ENCODE data around the gene PTPN18.
"Not testable (repeated sequence)": the region's sequence is repeated elsewhere in the genome, so short reads cannot be mapped to it uniquely, and the experiment has no call there.

The PTPN18 gene

DNA sequence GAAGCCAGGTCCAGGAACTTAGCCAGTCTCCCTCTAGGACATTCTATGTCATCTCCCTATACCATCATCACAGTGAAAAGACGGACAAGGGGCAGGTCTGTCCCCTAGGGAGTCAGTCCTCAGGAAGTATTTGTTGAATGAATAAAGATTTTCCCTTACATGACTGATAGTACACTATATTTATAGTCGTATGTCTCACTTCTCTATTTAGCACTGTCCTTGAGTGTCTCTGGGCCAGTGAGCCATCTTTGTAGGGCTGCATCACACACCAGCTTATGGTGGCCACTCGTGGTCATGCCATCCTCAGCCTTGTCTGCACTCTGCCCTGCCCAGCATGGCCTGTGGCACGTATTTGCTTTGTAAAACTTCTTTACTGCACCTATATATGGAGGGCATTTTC lies 25.8 kb downstream of the PTPN18 start:
- no peak for ATAC-seq

DNA sequence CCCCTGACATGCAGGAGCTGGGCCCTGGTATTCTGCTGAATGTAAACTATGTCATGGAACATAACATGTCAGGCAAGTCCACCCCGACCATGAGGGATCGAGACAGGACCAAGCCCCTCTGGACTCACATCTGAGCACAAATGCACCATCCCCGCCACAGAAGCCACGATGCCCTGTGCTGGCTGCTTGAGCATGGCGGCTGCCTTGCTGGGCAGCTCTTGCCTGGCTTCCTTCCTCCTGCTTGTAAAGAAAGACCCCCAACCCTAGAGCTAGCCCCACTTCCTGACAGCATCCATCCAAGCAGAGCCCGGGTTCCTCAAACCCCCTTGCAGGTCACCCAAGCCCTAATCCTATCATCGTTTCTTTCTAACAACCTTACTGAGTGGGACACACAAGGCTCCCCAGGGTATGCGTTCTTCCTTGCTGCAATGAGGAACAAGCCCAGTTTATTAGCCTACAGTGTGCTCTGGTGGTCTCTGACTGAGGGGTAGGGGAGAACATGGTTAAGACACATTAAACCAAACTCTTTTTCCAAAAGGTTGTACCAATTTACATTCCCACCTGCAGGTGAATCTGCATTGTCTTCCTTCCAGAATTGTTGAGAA lies 26.6 kb downstream of the PTPN18 start:
- ATAC-seq, result no peak

DNA sequence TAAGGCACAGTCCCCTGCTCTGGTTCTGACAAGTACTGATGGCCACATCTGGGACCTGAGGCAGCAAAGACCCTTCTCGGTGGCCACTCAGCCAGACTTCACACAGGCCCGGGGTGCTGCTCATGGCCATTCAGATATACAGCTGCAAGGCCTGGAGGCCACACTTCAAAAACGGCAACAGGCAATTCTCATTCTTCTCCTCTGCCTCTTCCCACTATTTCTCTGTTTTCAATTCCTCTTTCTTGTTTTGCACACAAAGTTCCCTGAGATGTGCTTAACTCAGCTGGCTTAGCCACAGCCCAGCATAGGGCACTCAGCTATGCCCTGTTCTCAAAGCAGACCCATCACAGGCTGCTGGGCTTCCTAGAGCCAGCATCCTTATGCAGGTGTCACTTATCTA lies 29.9 kb downstream of the PTPN18 start:
- no peak for ATAC-seq

DNA sequence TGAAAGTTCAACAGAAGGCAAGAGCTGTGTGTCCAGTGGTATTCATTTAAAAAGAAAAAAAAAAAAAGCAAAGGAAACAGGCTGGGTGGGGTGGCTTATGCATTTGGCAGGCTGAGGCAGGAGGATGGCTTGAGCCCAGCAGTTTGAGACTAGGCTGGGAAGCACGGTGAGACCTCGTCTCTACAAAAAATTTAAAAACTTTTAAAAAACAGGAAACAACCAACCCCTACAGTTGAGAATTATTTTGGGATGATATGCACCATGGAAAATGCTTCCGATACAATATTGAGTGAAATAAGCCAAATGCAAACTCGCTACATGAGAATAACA lies 31.2 kb downstream of the PTPN18 start:
- ATAC-seq, result no peak

DNA sequence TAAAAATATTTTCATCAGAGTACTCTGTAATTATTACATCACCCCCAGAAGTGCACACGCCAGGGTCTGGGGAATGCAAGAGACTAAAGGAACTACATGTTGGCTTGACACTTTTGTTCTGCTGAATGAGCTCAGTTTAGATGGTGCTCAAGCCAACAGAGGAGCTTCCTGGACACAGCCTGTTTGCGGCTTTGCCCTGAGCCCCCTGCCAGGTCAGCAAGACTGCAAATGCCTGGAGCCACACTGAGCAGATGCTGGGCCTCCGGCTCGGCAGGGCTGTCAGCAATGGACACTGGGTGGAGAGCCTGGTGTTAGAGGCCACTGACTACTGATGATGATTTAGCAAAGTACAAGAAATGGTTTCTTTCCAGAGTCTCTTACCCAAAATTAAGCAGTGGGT lies 31.9 kb downstream of the PTPN18 start:
- no peak for ATAC-seq

DNA sequence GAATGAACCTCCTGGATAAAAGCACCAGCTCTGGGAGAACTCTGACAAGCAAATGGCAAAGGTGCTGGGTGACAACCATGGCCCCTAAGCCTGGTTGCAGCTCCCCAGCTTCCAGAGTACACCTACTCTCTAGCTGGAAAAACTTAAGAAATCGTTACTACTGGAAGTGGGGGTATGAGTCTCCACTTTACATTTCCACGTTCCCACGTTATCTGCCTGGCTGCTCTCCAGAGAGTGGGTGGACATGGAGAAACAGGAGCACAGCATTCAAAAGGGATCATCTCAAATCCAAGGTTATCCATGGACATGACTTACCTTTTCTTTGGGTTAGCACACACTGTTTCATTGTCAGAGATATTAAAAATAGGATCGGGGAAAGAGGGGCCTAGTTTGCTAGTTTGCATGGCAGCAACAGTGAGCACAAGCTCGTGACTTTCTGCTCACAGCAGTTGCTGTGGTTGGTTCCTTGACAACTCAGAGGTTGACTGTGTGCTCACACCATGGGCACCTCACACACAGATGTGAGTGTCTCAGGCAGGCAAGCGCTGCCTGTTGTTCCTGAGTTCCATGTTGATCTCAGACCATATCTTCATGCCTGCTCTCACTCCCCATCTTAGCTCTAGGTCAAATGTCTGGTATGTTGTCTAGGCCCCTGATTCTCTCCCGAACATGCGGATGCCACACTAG lies 32.5 kb downstream of the PTPN18 start:
- no peak for ATAC-seq

DNA sequence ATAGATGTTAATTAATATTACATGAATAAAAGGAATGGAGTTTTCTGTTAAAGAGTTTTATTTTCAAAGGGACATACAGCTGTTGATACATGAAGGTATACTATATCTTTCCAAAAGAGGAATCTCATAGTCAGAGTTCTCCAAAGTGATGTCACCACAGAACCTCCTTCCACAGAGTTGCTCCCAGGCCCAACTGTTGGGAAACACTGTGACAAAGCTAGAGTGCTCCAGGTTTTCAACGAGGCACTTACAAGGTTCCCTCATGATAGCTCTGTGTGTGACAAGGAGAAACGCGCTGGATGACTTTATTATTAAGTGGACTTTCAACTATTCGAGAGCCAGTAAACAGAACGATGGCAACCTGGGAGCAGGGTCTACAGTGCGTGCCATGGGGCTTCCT lies 33.5 kb downstream of the PTPN18 start:
- ATAC-seq, result no peak

DNA sequence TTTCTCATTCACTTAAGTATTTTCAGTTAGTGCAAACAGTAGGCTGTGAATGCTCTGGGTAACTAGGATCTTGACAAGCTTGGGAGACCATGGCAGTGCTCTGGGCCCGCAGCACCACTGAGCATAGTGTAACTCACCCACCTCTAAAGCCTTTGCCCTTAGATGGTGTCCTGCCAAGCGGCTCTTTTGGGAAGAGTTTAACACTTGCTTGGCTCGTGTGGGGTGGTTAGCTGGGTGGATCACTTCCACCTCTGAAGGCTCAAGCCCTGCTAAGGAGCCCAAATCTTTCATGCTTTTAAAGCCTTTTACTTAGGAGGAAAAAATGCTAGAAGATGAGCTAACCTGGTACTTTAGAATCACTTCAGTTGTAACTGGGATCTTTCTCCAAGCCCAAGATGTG lies 33.9 kb downstream of the PTPN18 start:
- no peak for ATAC-seq

DNA sequence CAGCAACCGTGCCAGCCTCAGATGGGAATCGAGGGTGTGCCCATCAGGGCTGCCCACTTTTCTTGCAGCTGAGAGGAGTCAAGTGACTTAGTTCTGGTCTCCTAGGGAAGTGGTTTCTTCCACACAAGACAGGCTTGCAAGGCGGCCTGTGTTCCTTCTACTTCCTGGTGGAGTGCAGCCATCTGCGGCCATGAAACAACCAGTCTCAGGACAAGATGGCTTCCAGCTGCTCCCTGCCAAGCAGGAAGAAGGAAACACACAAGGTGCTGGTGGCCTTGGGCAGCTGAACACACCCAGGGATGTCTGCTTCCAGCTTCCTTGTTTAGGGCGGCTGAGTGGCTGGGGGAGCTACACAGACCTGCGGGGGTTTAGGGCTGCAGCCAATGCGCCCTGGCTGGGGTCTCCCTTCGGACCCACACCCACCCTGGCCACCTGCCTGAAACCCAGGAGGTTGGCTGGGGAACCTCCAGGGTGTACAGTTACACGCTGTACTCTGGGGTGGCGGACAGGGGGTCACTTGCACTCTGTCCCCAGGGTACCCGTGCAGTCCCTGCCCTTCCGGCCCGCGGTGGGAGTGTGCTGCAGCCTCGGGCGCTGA lies 34.7 kb downstream of the PTPN18 start:
- peak in 1 of 2 donors; percentile 4 for ATAC-seq

DNA sequence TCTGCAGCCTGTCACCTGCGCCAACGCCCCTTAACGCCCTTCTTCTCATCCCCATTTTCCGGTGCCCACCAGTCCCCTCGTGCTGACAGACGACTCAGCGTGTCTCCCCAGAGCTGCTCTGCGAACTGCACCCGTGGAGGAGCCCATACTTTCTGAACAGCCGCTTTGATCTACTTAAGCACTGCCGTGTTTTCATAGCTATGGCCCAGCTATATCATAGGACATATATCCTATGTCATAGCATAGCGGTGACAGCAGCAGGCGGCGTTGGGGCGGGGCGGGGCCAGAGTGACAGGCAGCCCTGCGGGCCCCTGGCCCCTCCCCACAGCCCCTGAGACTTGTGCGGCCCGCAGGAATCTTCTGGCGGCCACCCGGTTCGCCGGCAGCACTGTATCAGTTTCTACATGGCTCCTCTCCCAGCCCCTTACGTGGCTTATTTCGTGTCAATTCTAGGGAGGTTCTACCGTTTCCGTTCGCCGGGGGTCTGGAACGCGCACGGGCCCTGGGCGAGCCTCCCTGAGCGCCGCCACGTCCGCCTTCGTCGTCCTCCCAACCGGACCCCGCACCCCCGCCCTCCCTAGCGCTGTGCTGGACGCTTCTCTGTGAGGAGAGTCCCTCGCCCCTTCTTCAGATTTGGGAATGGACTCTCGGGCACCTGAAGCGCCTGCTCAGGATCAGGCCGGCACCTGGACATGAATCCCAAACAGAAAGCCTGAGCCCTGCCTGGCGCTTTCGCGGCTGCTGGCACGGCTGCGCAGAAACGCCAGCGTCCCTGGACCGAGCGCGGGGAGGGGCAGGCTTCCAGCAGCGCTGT lies 35.4 kb downstream of the PTPN18 start:
- ATAC-seq, result peak; percentile 98 to 99

DNA sequence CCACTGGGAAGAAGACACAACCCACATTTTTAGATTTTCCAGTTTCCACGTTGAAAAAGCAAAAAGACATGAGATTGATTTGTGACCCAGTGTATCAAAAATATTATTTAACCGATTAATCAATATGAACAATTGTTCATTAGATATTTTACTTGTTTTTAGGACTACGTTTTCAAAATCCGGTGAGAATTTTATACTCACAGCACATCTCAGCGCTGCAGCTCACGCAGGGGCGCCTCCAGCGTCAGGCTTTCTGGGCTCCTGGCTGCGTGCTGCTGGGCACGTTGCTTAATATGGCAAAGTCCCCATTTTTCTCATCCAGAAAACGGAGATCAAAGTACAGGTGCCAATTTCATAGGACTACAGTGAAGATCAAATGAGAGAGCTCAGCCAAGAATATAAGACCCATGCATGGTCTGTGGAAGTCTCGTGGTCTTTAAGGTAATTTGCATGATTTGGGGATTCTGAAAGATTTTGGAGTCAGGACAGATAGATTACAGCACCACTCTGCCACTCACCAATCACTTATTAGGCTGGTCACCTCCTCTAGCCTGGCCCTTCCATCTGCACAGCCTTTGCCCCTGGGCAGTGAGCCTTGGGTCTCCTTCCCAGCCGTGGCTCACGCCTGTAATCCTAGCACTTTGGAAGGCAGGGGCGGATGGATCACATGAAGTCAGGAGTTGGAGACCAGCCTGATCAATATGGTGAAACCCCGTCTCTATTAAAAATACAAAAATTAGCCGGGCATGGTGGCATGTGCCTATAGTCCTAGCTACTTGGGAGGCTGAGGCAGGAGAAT lies 36.2 kb downstream of the PTPN18 start:
- no peak for ATAC-seq

DNA sequence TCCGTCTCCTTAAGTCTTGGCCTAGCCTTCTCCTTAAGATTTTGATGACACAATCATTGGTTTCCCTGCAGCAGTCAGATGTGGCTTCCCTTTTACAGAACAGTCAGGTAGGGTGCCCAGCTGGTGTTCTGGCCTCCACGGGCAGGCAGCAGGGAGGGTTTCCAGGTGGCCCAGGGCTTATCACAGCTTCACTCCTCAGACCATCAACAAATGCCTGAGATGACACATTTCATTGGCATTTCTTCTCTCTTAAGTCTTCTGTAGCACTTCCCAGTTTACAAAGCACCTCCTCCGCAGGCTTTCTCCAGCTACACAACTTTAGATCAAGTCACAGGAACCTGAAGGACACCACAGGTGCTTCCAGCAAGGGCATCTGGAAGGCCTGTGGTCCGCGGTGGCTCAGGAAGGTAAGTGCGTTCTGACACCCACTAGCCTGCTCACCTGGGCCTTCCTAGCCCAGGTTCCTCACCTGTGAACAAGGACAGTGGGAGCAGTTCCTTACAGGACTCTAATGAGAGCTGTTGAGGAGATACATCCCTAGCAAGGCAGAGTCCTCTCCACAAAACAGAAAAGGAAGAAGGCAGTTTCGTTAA lies 37.6 kb downstream of the PTPN18 start:
- no peak for ATAC-seq

DNA sequence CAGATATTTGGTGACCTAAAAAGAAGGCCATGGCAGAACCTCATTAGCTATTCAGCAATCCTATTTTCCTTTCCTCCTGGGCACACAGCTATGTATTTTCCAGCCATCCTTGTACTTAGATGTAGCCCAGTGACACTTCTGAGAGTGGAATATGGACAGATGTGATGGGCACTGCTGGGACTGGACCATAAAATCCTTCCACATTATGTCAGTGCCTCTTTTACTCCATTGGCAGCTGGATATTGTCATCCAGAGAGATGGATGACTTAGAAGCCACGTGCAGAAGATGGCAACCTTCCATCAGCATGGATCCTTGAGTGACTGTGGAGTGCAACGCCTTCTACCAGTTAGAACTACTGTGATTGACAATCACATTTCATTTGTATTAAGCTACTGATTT lies 50.4 kb downstream of the PTPN18 start:
- not testable (repeated sequence) for ATAC-seq

DNA sequence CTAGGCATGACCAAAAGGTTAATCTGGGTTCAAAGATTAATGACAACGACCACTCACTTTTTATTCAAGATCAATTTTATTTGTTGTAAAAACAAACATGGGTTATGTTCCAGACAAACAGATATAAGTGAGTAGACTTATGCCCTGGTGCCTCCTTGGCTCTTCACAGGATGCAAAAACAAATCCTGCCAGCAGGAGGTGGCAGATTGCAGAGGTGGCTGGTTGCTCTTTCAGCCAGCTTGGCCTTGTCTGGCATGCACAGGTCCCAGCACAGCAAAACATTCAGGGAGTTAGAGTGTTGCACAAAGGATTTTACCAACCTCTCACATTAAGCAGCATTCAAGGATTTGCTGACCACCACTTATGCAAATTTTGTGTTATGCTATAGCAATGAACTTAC lies 60.8 kb downstream of the PTPN18 start:
- not testable (repeated sequence) for ATAC-seq

DNA sequence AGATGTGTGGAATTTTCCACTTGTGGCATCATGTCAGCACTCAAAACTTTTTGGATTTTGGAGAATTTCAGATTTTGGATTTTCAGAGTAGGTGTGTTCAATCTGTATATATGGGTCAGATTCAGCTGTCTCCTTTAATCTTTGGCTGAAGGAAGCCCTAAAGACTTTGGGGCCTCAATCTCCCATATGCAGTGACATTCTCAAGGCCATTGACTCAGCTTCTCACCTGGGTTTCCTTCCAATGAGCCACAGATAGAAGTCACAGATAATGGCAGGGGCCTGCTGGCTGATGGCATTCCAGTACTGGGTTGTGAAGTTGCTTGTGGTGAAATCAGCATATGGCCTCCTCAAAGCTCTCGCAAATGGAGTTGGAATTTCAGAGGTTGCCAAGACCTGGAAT lies 63.0 kb downstream of the PTPN18 start:
- ATAC-seq, result not testable (repeated sequence)

Data from activated CD4-positive, CD25-positive, alpha-beta regulatory T cell treated with anti-CD3 and anti-CD28 coated beads, Interleukin-2, amount 50 U/mL, for 24 hours (primary cell).